GM19397 (cell line): ENCODE measurements around the gene HUWE1.

Experiments
- ATAC-seq: cut with Tn5 transposase; IDR thresholded peaks from one replicate; pipeline ENCODE4 v1.9.1; 2021; ENCODE audit warnings: mild to moderate bottlenecking, moderate library complexity; ENCODE audit not compliant: unreplicated experiment

Gene HUWE1

GRCh38 chrX:53694642-53695041 lies 8.1 kb upstream of the HUWE1 start:
- ATAC-seq = no peak

GRCh38 chrX:53688300-53688699 lies 1.8 kb upstream of the HUWE1 start:
- ATAC-seq = no peak

DNA sequence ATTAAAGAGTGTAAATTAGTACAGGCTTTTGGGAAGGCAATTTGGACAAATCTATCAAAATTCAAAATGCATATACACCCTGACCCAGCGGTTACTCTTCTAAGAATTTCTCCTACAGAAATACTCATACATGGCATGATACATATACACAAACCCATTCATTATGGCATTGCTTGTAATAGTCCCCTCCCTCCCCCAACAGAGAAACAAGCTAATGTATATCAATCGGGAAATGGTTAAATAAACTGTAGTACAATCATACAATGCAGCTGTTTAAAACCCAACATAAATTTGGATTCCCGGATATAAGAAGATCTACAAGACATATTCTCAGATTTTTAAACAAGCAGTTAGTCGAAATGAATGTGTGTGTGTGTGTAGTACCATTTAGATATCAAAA lies 808 bp downstream of the HUWE1 start:
- no peak for ATAC-seq

GRCh38 chrX:53684415-53685192 lies 1.9 kb downstream of the HUWE1 start:
- peak; percentile 63 for ATAC-seq

DNA sequence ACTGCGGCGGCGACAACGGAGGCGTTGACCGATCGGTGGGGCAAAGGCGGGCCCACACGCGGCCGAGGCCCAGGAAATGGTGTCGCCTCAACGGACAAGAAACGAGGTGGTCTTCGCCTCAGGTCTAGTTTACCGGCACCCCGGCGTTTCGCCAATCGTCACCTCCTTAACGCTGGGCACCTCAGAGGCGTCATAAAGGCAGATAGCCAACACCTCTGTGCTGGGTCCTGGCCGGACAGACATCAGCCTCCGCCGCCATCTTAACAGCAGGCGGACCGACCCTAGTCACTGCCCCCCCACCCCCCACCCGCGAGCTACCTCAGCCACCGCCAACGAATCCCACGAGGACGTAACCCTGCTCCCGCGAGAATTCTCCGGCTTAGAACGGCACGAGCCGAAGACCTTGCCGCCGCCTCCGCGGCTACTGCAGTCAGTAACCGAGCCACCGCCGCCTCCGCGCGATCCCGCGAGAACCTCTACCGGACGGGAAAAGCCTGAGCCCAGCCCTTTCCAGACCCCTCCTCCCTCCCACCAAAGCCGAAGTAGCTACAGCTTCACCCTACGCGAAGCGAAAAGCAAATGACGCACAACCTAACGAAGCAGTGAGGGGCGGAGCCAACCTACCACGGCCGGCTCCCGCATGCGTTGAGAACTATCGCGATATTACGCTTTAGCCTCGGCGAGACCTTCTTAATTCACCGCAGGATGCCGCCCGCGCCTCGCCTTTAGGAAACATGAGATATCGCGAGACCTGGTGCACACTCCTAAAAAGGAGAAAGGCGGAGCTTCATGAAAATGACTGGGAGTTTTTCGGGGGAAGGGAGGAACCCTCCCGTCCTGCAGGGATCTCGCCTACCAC lies 2.7 kb downstream of the HUWE1 start:
- peak; percentile 54 for ATAC-seq

DNA sequence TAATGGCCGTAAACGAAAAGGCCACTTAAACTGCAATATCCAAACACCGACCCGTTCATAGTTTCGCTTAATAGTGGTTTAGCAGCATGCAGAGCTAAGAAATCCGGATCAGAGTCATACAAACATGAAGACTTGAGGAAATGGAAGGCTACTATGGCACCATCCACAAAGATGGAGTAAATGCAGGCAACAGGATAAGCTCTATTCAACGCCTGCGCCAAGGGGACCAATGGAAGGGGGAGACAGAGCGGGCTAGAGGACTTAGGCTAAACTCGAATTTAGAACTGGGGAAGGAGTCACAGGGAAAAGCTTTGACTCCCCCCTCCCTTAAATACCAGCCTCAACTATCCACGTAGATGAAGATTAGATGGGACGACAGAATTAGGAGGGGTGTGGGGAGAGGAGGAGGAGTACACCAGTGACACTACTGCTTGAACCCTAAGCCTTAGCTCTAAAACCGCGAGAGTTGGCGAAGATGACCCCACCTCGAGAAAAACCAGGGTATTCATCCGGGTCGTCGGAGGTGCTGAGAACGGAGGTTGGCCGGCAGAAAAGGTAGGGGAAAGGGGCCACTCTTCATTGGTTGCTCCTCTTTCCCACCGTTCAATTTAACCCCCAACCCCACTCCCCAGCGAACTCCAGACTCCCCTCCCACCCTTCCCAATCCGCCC lies 3.5 kb downstream of the HUWE1 start:
- ATAC-seq = no peak

- ATAC-seq = no peak
Measured at GRCh38 chrX:53681661-53682060, 4.9 kb downstream of the HUWE1 start.

GRCh38 chrX:53678667-53679066 lies 7.9 kb downstream of the HUWE1 start:
- no peak for ATAC-seq

DNA sequence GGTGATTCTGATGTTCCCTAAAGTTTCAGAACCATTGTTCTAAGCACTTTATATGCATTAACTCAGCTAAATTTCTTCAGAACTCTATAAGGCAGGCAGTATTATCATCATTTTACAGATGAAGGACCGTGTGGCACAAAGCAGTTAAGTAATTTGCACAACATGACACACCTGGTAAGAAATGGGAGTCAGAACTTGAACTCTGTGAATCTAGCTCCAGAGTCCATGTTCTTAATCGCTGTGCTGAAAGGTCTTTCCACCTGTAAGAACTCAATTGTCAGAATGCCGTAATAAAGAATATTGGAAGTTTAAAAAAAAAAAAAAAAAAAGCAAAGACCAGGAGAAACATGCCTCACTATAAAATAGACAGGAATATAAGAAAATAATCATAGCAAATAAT lies 9.2 kb downstream of the HUWE1 start:
- ATAC-seq = no peak

GRCh38 chrX:53674581-53674980 lies 11.9 kb downstream of the HUWE1 start:
- no peak for ATAC-seq

GRCh38 chrX:53669258-53669657 lies 17.3 kb downstream of the HUWE1 start:
- no peak for ATAC-seq

DNA sequence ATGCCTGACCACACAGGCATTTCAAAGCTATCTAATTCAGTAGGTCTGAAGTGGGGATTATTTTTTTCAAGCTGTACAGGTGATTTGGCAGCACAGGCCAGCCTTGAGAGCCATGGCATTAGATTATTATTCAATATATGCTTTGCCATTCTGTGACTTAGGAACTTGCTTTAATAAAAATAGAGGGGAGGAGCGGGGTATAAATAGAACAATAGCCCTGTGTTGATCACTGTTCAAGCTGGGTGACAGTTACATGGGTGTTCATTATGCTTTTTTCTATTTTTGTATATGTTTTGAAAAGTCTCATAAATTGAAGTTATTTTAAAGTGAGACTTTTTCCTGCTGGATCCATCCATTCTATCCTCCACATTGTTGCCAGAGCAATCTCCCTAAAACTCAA lies 20.3 kb downstream of the HUWE1 start:
- no peak for ATAC-seq

DNA sequence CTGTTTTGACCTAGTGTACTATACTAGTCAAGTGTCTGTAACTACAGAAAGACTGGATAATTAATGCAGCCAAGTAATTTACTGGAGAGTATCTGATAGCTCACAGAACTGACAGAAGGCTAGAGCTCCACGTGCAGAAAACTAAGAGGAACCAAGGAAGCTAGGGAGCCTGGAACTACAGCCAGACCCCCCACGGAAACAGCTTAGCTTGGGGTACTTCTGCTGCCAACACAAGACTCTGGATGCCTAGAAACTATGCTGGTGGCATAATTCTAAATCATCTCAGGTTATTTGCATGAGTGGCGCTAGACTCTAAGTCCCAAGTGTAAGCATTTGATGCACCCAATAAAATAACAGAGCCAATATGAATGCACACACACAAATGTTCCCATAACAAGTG lies 26.5 kb downstream of the HUWE1 start:
- ATAC-seq = no peak

DNA sequence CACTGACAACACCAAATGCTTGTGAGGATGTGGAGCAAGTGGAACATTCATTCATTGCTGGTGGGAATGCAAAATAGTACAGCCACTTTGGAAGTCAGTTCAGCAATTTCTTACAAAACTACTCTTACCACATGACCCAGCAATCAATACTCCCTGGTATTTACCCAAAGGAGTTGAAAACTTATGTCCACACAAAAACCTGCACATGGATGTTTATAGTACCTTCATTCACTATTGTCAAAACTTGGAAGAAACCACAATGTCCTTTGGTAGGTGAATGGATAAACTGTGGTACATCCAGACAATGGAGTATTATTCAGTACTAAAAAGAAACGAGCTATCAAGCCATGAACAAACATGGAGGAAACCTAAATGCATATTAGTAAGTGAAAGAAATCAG lies 27.5 kb downstream of the HUWE1 start:
- ATAC-seq = no peak

DNA sequence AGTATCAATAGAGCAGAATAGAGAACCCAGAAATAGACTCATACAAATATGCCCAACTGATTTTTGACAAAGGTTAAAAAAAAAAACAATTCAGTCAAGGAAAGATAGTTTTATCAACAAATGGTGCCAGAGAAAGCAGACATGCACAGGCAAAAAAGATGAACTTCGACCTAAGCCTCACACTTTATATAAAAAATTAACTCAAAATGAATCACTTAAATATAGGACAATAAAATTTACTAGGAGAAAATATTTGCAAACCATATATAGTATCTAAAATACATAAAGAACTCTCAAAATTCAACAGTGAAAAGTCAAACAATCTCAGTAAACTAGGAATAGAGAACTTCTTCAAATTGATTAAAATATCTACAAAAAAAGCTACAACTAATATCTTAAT lies 29.7 kb downstream of the HUWE1 start:
- no peak for ATAC-seq

- no peak for ATAC-seq
Measured at GRCh38 chrX:53654376-53654775, 32.1 kb downstream of the HUWE1 start.

DNA sequence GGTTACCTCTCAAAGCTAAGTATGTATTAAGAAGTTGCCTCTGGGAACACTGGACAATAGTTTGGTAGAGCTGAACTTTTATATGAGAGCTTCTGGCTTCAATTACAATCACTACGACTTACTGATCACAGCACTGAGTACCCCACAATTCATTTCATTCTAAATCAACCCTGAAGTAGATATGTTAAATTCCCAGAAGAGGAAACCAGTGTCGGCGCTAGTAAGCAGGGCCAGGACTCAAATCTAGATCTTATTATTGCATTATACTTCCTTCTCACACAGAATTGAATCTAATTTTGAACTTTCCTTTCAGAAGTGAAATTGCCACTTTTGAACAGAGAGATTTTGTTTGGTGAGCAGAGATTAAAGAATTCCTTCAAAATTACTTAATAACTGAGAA lies 41.8 kb downstream of the HUWE1 start:
- ATAC-seq = no peak

- no peak for ATAC-seq
Measured at GRCh38 chrX:53642337-53642736, 44.2 kb downstream of the HUWE1 start.

DNA sequence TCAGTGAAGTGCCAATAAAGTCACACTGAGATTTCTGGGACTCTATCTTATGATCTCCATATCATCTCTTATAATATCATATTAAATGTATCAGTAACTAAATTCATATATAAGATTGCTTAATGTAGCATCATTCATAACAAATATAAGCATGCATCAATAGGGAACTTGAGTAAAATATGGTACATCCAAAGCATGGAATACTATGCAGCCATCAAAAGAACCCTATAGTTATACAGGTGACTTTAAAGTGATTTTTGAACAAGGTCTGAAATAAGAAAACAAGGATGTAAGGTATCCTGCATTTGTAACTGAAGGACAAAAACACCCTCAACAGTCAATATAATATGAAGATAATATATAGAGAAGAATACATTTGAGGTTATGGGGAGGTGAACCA lies 47.3 kb downstream of the HUWE1 start:
- no peak for ATAC-seq

GRCh38 chrX:53637479-53637878 lies 49.0 kb downstream of the HUWE1 start:
- no peak for ATAC-seq

GRCh38 chrX:53631156-53631555 lies 55.4 kb downstream of the HUWE1 start:
- no peak for ATAC-seq

- no peak for ATAC-seq
Measured at GRCh38 chrX:53630261-53630660, 56.3 kb downstream of the HUWE1 start.
